PC-3 (cell line): ENCODE measurements around the gene POSTN. TPM values are rescaled to one million over a fixed set of nuclear protein-coding genes. Genes with fewer than 3 reads are reported as not detected.

Experiments
- ATAC-seq: fragments of 200-7000 bp; cut with Tn5 transposase; 2 replicates; pipeline ENCODE4 v1.9.1; 2020; ENCODE audit warnings: mild to moderate bottlenecking, moderate library complexity
- BruUV-seq: library from RNA; stranded (reverse); fragments of 400-500 nt; replicated peaks from 2 replicates; lab custom pipeline; 2021; lab: Mats Ljungman, UMichigan
- CTCF ChIA-PET: fragments of 300-600 bp; sonication (Branson Sonifier 250); formaldehyde crosslinking; loops from one replicate; lab custom pipeline; 2022; ENCODE audit warnings: antibody characterized with exemption; lab: Charles Lee
- POLR2A ChIA-PET: fragments of 300-600 bp; sonication (Branson Sonifier 250); formaldehyde crosslinking; loops from one replicate; lab custom pipeline; 2022; ENCODE audit warnings: antibody characterized with exemption; ENCODE audit not compliant: unreplicated experiment; lab: Charles Lee
- DNase-seq: peaks from one replicate; pipeline ENCODE4 v3.0.0-alpha.2; 2015
- H2AFZ ChIP-seq: fragments of 300-600 bp; sonication (generic); 2 replicates; pipeline ENCODE4 v1.6.0; 2016; ENCODE audit warnings: antibody characterized with exemption, low read length
- H3F3A ChIP-seq: fragments of 300-600 bp; sonication (generic); one replicate; pipeline ENCODE4 v1.6.0; 2017; ENCODE audit warnings: antibody characterized with exemption, low read length, control low read depth, mild to moderate bottlenecking; ENCODE audit not compliant: unreplicated experiment
- H3K27ac ChIP-seq: fragments of 300-600 bp; sonication (generic); 2 replicates; pipeline ENCODE4 v1.5.1; 2016; ENCODE audit warnings: mild to moderate bottlenecking, low read length
- H3K27me3 ChIP-seq: fragments of 300-600 bp; sonication (generic); 2 replicates; pipeline ENCODE4 v1.6.1; 2016; ENCODE audit warnings: low read length, mixed read lengths
- H3K36me3 ChIP-seq: fragments of 300-600 bp; sonication (generic); 2 replicates; pipeline ENCODE4 v1.6.1; 2016; ENCODE audit warnings: low read depth, mixed run types, low read length, mixed read lengths
- H3K4me1 ChIP-seq: fragments of 300-600 bp; sonication (generic); 2 replicates; pipeline ENCODE4 v1.5.1; 2016; ENCODE audit warnings: low read length; ENCODE audit not compliant: insufficient read depth
- H3K4me2 ChIP-seq: fragments of 300-600 bp; sonication (generic); 2 replicates; pipeline ENCODE4 v1.6.0; 2016; ENCODE audit warnings: low read length
- H3K4me3 ChIP-seq: fragments of 300-600 bp; sonication (generic); 2 replicates; pipeline ENCODE4 v1.5.1; 2016; ENCODE audit warnings: mild to moderate bottlenecking, low read length, mixed read lengths
- H3K79me2 ChIP-seq: fragments of 300-600 bp; sonication (generic); 2 replicates; pipeline ENCODE4 v1.6.1; 2017; ENCODE audit warnings: low read length, mixed read lengths
- H3K9ac ChIP-seq: fragments of 300-600 bp; sonication (generic); 2 replicates; pipeline ENCODE4 v1.6.0; 2016; ENCODE audit warnings: mild to moderate bottlenecking, low read length
- H3K9me2 ChIP-seq: fragments of 300-600 bp; sonication (generic); replicated peaks from 2 replicates; pipeline ENCODE4 v1.6.1; 2016; ENCODE audit warnings: mixed run types, low read length, mixed read lengths
- H3K9me3 ChIP-seq: fragments of 300-600 bp; sonication (generic); 2 replicates; pipeline ENCODE4 v1.6.1; 2016; ENCODE audit warnings: low read length, mixed read lengths
- H4K20me1 ChIP-seq: fragments of 300-600 bp; sonication (generic); 2 replicates; pipeline ENCODE4 v1.6.1; 2016; ENCODE audit warnings: low read length, mixed read lengths
- EZH2 ChIP-seq: fragments of 300-600 bp; sonication (generic); IDR thresholded peaks from one replicate; pipeline ENCODE4 v1.6.1; 2017; ENCODE audit warnings: antibody characterized with exemption, mild to moderate bottlenecking, low read length; ENCODE audit not compliant: unreplicated experiment
- EZH2phosphoT487 ChIP-seq: fragments of 300-600 bp; sonication (generic); IDR thresholded peaks from 2 replicates; pipeline ENCODE4 v1.6.1; 2018; ENCODE audit warnings: mild to moderate bottlenecking, antibody characterized with exemption, low read length, borderline replicate concordance
- intact Hi-C: fragments of 100-400 bp; cut with micrococcal nuclease; formaldehyde crosslinking; loops from 2 replicates; pipeline ENCODE4 v1.9.0; 2023
- total RNA-seq: library from RNA; depleted of rRNA; stranded (reverse); fragments of >200 nt; gene quantifications from 2 replicates; pipeline ENCODE4 v1.2.3, GENCODE V29; 2014
- TF ChIP-seq, protein P1 (sequence below): fragments of 300-600 bp; sonication (generic); conservative IDR thresholded peaks from 2 replicates; pipeline ENCODE4 v1.5.1; 2017; ENCODE audit warnings: antibody characterized with exemption, low read depth, mild to moderate bottlenecking, low read length

Gene POSTN
- total RNA-seq, 1 experiment from 2014 or later: not detected

GRCh38 chr13:37636701-37637100 lies 38.1 kb upstream of the POSTN start:
- POLR2A ChIA-PET: no interaction called here
- DNase-seq: no peak
- H3K4me3 ChIP-seq: no peak overlapping the region
- BruUV-seq: no TSS peak
- no peaks in the 10 kb centered on the region for H3K9me3 ChIP-seq
- no peak for ATAC-seq
- no peak overlapping the region for H3K27ac ChIP-seq
- H3K4me2 ChIP-seq: no peak overlapping the region
- H3K79me2 ChIP-seq: no peaks in the 10 kb centered on the region
- no peak overlapping the region for H2AFZ ChIP-seq
- TF ChIP-seq EZH2phosphoT487 (no peak), EZH2 (no peak)
- TF ChIP-seq, protein P1, sequence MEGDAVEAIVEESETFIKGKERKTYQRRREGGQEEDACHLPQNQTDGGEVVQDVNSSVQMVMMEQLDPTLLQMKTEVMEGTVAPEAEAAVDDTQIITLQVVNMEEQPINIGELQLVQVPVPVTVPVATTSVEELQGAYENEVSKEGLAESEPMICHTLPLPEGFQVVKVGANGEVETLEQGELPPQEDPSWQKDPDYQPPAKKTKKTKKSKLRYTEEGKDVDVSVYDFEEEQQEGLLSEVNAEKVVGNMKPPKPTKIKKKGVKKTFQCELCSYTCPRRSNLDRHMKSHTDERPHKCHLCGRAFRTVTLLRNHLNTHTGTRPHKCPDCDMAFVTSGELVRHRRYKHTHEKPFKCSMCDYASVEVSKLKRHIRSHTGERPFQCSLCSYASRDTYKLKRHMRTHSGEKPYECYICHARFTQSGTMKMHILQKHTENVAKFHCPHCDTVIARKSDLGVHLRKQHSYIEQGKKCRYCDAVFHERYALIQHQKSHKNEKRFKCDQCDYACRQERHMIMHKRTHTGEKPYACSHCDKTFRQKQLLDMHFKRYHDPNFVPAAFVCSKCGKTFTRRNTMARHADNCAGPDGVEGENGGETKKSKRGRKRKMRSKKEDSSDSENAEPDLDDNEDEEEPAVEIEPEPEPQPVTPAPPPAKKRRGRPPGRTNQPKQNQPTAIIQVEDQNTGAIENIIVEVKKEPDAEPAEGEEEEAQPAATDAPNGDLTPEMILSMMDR: no peak
- no peaks in the 10 kb centered on the region for H3K36me3 ChIP-seq
- H3K27me3 ChIP-seq: peaks cover 34% of the 10 kb centered on the region
- H4K20me1 ChIP-seq: no peaks in the 10 kb centered on the region
- CTCF ChIA-PET: no interaction called here
- no peaks in the 10 kb centered on the region for H3K4me1 ChIP-seq
- H3K9ac ChIP-seq: no peak overlapping the region
- no peaks in the 10 kb centered on the region for H3K9me2 ChIP-seq
- H3F3A ChIP-seq: no peaks in the 10 kb centered on the region
- intact Hi-C loops: no loop called here

- Histone ChIP-seq H3K4me2 (no peak overlapping the region), H3K27ac (no peak overlapping the region), H3K79me2 (no peaks in the 10 kb centered on the region), H4K20me1 (no peaks in the 10 kb centered on the region), H2AFZ (no peak overlapping the region), H3K9me2 (no peaks in the 10 kb centered on the region), H3K4me1 (no peaks in the 10 kb centered on the region), H3F3A (no peaks in the 10 kb centered on the region), H3K4me3 (no peak overlapping the region), H3K9ac (no peak overlapping the region), H3K9me3 (no peaks in the 10 kb centered on the region), H3K27me3 (peaks cover 26% of the 10 kb centered on the region), H3K36me3 (no peaks in the 10 kb centered on the region)
- ChIA-PET CTCF (no interaction called here), POLR2A (no interaction called here)
- no peak for ATAC-seq
- BruUV-seq: no TSS peak
- no peak for DNase-seq
- no peak for TF ChIP-seq EZH2
- TF ChIP-seq, protein P1: no peak
- TF ChIP-seq EZH2phosphoT487: no peak
- intact Hi-C loops: no loop called here
These were observed 33.7 kb upstream of the POSTN start for GRCh38 chr13:37632294-37632693.

GRCh38 chr13:37627428-37627827 lies 28.9 kb upstream of the POSTN start:
- Histone ChIP-seq H3K9ac (no peak overlapping the region), H2AFZ (no peak overlapping the region), H3K27ac (no peak overlapping the region), H4K20me1 (no peaks in the 10 kb centered on the region), H3K9me2 (no peaks in the 10 kb centered on the region), H3K4me1 (no peaks in the 10 kb centered on the region), H3F3A (no peaks in the 10 kb centered on the region), H3K27me3 (no peaks in the 10 kb centered on the region), H3K79me2 (no peaks in the 10 kb centered on the region), H3K4me3 (no peak overlapping the region), H3K36me3 (no peaks in the 10 kb centered on the region), H3K4me2 (no peak overlapping the region), H3K9me3 (no peaks in the 10 kb centered on the region)
- ChIA-PET CTCF (no interaction called here), POLR2A (no interaction called here)
- no peak for TF ChIP-seq EZH2phosphoT487
- TF ChIP-seq, protein P1: no peak
- no peak for TF ChIP-seq EZH2
- intact Hi-C loops: no loop called here
- DNase-seq (no peak), ATAC-seq (0 out of 2 replicates have a peak, but pooled peaks have one; percentile 13)
- BruUV-seq: no TSS peak
